ENCODE measurements around the gene OR2Y1.

The OR2Y1 gene

GRCh38 chr5:180769821-180770220 is 30.0 kb upstream of the OR2Y1 start:
- Histone ChIP-seq H2BK12ac (ENCODE audit: low read length) (no peak overlapping the region), H4K8ac (ENCODE audit: low read depth, low read length) (no peak overlapping the region), H3K4ac (ENCODE audit: low read length) (no peak overlapping the region), H3K14ac (ENCODE audit: low read length) (no peak overlapping the region), H3K27ac (replicated peaks; ENCODE audit: low read length) (no peak overlapping the region), H3K9ac (ENCODE audit: low read depth, low read length, poor library complexity) (no peak overlapping the region), H3K9me3 (replicated peaks in 1 of 2; ENCODE audit: control insufficient read depth in 2 of 2, insufficient read depth in 1 of 2, low read depth in 1 of 2, low read length in 2 of 2) (peaks cover 2 to 6% of the 10 kb centered on the region in 2 donors), H3K23ac (ENCODE audit: low read depth, low read length, poor library complexity) (no peak overlapping the region), H3K36me3 (replicated peaks in 1 of 2; ENCODE audit: control insufficient read depth in 2 of 2, insufficient read depth in 2 of 2, low read length in 2 of 2) (no peaks in the 10 kb centered on the region), H4K91ac (ENCODE audit: low read depth, low read length, poor library complexity) (no peak overlapping the region), H3K4me2 (ENCODE audit: insufficient read depth, low read length, poor library complexity, severe bottlenecking) (no peak overlapping the region), H2AK5ac (ENCODE audit: low read depth, low read length) (no peak overlapping the region), H3K4me1 (ENCODE audit: control insufficient read depth in 2 of 2, insufficient read depth in 1 of 2, low read depth in 1 of 2, low read length in 2 of 2) (no peaks in the 10 kb centered on the region), H3K18ac (ENCODE audit: low read length) (no peak overlapping the region), H2BK15ac (ENCODE audit: low read length) (no peak overlapping the region), H2BK5ac (ENCODE audit: low read length) (no peak overlapping the region), H2AFZ (ENCODE audit: low read length) (no peak overlapping the region), H3K4me3 (ENCODE audit: low read length in 2 of 2) (no peak overlapping the region), H3K79me1 (ENCODE audit: low read depth, low read length) (no peaks in the 10 kb centered on the region), H3K27me3 (ENCODE audit: control insufficient read depth in 3 of 3, insufficient read depth in 3 of 3, low read depth in 1 of 3, low read length in 3 of 3) (peaks cover 0 to 2% (median 0%) of the 10 kb centered on the region in 3 experiments), H2BK120ac (ENCODE audit: low read depth, low read length) (no peak overlapping the region)
- no CpG with 5 or more reads among the region's 3 CpGs for WGBS, 2 donors (ENCODE audit: extremely low coverage in 2 of 2, insufficient read length in 2 of 2, insufficient replicate concordance in 1 of 2)
- DNase-seq (ENCODE audit: low spot score): no peak

DNA sequence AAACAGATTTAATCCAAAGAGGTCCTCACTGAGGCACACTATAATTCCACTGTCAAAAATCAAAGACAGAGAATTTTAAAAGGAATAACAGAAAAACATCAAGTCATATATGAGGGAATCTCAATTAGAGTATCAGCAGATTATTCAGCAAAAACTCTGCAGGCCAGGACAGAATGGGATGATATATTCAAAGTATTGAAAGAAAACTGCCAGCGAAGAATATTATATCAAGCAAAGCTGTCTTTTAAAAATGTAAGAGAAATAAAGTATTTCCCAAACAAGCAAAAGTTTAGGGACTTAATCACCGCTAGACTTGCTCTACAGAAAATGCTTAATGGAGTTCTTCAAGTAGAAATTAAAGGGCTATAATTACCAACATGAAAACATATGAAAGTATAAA is 15.7 kb upstream of the OR2Y1 start:
- H3K9ac ChIP-seq (ENCODE audit: low read depth, low read length, poor library complexity): no peak overlapping the region
- H3K23ac ChIP-seq (ENCODE audit: low read depth, low read length, poor library complexity): no peak overlapping the region
- no peak overlapping the region for H3K14ac ChIP-seq (ENCODE audit: low read length)
- no peaks in the 10 kb centered on the region for H3K36me3 ChIP-seq (replicated peaks in 1 of 2; ENCODE audit: control insufficient read depth in 2 of 2, insufficient read depth in 2 of 2, low read length in 2 of 2)
- H3K4me3 ChIP-seq (ENCODE audit: low read length in 2 of 2): no peak overlapping the region
- no peak overlapping the region for H4K91ac ChIP-seq (ENCODE audit: low read depth, low read length, poor library complexity)
- no peak overlapping the region for H2BK5ac ChIP-seq (ENCODE audit: low read length)
- no peak overlapping the region for H2BK15ac ChIP-seq (ENCODE audit: low read length)
- H2AK5ac ChIP-seq (ENCODE audit: low read depth, low read length): no peak overlapping the region
- no peak overlapping the region for H3K27ac ChIP-seq (replicated peaks; ENCODE audit: low read length)
- no peak overlapping the region for H3K4ac ChIP-seq (ENCODE audit: low read length)
- no peaks in the 10 kb centered on the region for H3K27me3 ChIP-seq (ENCODE audit: control insufficient read depth in 3 of 3, insufficient read depth in 3 of 3, low read depth in 1 of 3, low read length in 3 of 3)
- H2BK12ac ChIP-seq (ENCODE audit: low read length): no peak overlapping the region
- H2AFZ ChIP-seq (ENCODE audit: low read length): no peak overlapping the region
- H3K4me2 ChIP-seq (ENCODE audit: insufficient read depth, low read length, poor library complexity, severe bottlenecking): no peak overlapping the region
- H4K8ac ChIP-seq (ENCODE audit: low read depth, low read length): no peak overlapping the region
- H3K4me1 ChIP-seq (ENCODE audit: control insufficient read depth in 2 of 2, insufficient read depth in 1 of 2, low read depth in 1 of 2, low read length in 2 of 2): no peaks in the 10 kb centered on the region
- WGBS, 2 donors (ENCODE audit: extremely low coverage in 2 of 2, insufficient read length in 2 of 2, insufficient replicate concordance in 1 of 2): no CpG with 5 or more reads among the region's 2 CpGs
- no peak overlapping the region for H3K18ac ChIP-seq (ENCODE audit: low read length)
- H3K79me1 ChIP-seq (ENCODE audit: low read depth, low read length): peaks cover 2% of the 10 kb centered on the region
- no peak for DNase-seq (ENCODE audit: low spot score)
- H2BK120ac ChIP-seq (ENCODE audit: low read depth, low read length): no peak overlapping the region
- peaks cover 0 to 11% of the 10 kb centered on the region in 2 donors for H3K9me3 ChIP-seq (replicated peaks in 1 of 2; ENCODE audit: control insufficient read depth in 2 of 2, insufficient read depth in 1 of 2, low read depth in 1 of 2, low read length in 2 of 2)

- Histone ChIP-seq H2BK120ac (ENCODE audit: low read depth, low read length) (no peak overlapping the region), H2AK5ac (ENCODE audit: low read depth, low read length) (no peak overlapping the region), H3K36me3 (replicated peaks in 1 of 2; ENCODE audit: control insufficient read depth in 2 of 2, insufficient read depth in 2 of 2, low read length in 2 of 2) (no peaks in the 10 kb centered on the region), H2AFZ (ENCODE audit: low read length) (no peak overlapping the region), H3K23ac (ENCODE audit: low read depth, low read length, poor library complexity) (no peak overlapping the region), H2BK5ac (ENCODE audit: low read length) (no peak overlapping the region), H3K27ac (replicated peaks; ENCODE audit: low read length) (no peak overlapping the region), H4K8ac (ENCODE audit: low read depth, low read length) (no peak overlapping the region), H2BK15ac (ENCODE audit: low read length) (no peak overlapping the region), H2BK12ac (ENCODE audit: low read length) (no peak overlapping the region), H3K4ac (ENCODE audit: low read length) (no peak overlapping the region), H3K27me3 (ENCODE audit: control insufficient read depth in 3 of 3, insufficient read depth in 3 of 3, low read depth in 1 of 3, low read length in 3 of 3) (peaks cover 0 to 40% (median 0%) of the 10 kb centered on the region in 3 experiments), H3K4me1 (ENCODE audit: control insufficient read depth in 2 of 2, insufficient read depth in 1 of 2, low read depth in 1 of 2, low read length in 2 of 2) (no peaks in the 10 kb centered on the region), H3K9ac (ENCODE audit: low read depth, low read length, poor library complexity) (no peak overlapping the region), H4K91ac (ENCODE audit: low read depth, low read length, poor library complexity) (no peak overlapping the region), H3K4me2 (ENCODE audit: insufficient read depth, low read length, poor library complexity, severe bottlenecking) (no peak overlapping the region), H3K79me1 (ENCODE audit: low read depth, low read length) (no peaks in the 10 kb centered on the region), H3K18ac (ENCODE audit: low read length) (no peak overlapping the region), H3K4me3 (ENCODE audit: low read length in 2 of 2) (no peak overlapping the region), H3K9me3 (replicated peaks in 1 of 2; ENCODE audit: control insufficient read depth in 2 of 2, insufficient read depth in 1 of 2, low read depth in 1 of 2, low read length in 2 of 2) (no peaks in the 10 kb centered on the region), H3K14ac (ENCODE audit: low read length) (no peak overlapping the region)
- DNase-seq (ENCODE audit: low spot score): no peak
- WGBS, 2 donors (ENCODE audit: extremely low coverage in 2 of 2, insufficient read length in 2 of 2, insufficient replicate concordance in 1 of 2): no CpG with 5 or more reads among the region's 5 CpGs
Measured at GRCh38 chr5:180744253-180744652, 4.4 kb upstream of the OR2Y1 start.

- no peak for DNase-seq (ENCODE audit: low spot score)
- H3K4me1 ChIP-seq (ENCODE audit: control insufficient read depth in 2 of 2, insufficient read depth in 1 of 2, low read depth in 1 of 2, low read length in 2 of 2): no peaks in the 10 kb centered on the region
- no peak overlapping the region for H3K18ac ChIP-seq (ENCODE audit: low read length)
- H3K4me2 ChIP-seq (ENCODE audit: insufficient read depth, low read length, poor library complexity, severe bottlenecking): no peak overlapping the region
- WGBS, 2 donors (ENCODE audit: extremely low coverage in 2 of 2, insufficient read length in 2 of 2, insufficient replicate concordance in 1 of 2): no CpG with 5 or more reads among the region's 6 CpGs
- H4K91ac ChIP-seq (ENCODE audit: low read depth, low read length, poor library complexity): no peak overlapping the region
- no peak overlapping the region for H4K8ac ChIP-seq (ENCODE audit: low read depth, low read length)
- no peak overlapping the region for H2BK120ac ChIP-seq (ENCODE audit: low read depth, low read length)
- H3K27me3 ChIP-seq (ENCODE audit: control insufficient read depth in 3 of 3, insufficient read depth in 3 of 3, low read depth in 1 of 3, low read length in 3 of 3): peaks cover 0 to 31% (median 0%) of the 10 kb centered on the region in 3 experiments
- no peak overlapping the region for H3K27ac ChIP-seq (replicated peaks; ENCODE audit: low read length)
- H2AK5ac ChIP-seq (ENCODE audit: low read depth, low read length): no peak overlapping the region
- no peak overlapping the region for H2AFZ ChIP-seq (ENCODE audit: low read length)
- H3K23ac ChIP-seq (ENCODE audit: low read depth, low read length, poor library complexity): no peak overlapping the region
- no peak overlapping the region for H2BK5ac ChIP-seq (ENCODE audit: low read length)
- no peaks in the 10 kb centered on the region for H3K9me3 ChIP-seq (replicated peaks in 1 of 2; ENCODE audit: control insufficient read depth in 2 of 2, insufficient read depth in 1 of 2, low read depth in 1 of 2, low read length in 2 of 2)
- no peak overlapping the region for H3K4me3 ChIP-seq (ENCODE audit: low read length in 2 of 2)
- H3K14ac ChIP-seq (ENCODE audit: low read length): no peak overlapping the region
- no peak overlapping the region for H3K4ac ChIP-seq (ENCODE audit: low read length)
- no peak overlapping the region for H2BK15ac ChIP-seq (ENCODE audit: low read length)
- H2BK12ac ChIP-seq (ENCODE audit: low read length): no peak overlapping the region
- no peaks in the 10 kb centered on the region for H3K79me1 ChIP-seq (ENCODE audit: low read depth, low read length)
- H3K9ac ChIP-seq (ENCODE audit: low read depth, low read length, poor library complexity): no peak overlapping the region
- no peaks in the 10 kb centered on the region for H3K36me3 ChIP-seq (replicated peaks in 1 of 2; ENCODE audit: control insufficient read depth in 2 of 2, insufficient read depth in 2 of 2, low read length in 2 of 2)
Measured at GRCh38 chr5:180742727-180743126, 2.9 kb upstream of the OR2Y1 start.
